Calu3 (cell line): ENCODE results near the gene ORM2. TPM values are rescaled to one million over a fixed set of nuclear protein-coding genes. Genes with fewer than 3 reads are reported as not detected.
"Not testable (repeated sequence)": the region's sequence is repeated elsewhere in the genome, so short reads cannot be mapped to it uniquely, and the experiment has no call there.

Source experiments
- BruUV-seq: library from RNA; stranded (reverse); fragments of 400-500 nt; replicated peaks from 2 replicates; lab custom pipeline; 2021; lab: Mats Ljungman, UMichigan
- CTCF ChIA-PET: fragments of 300-600 bp; sonication (Branson Sonifier 250); formaldehyde crosslinking; loops from one replicate; lab custom pipeline; 2022; ENCODE audit warnings: antibody characterized with exemption; lab: Charles Lee
- DNase-seq: peaks from one replicate; pipeline ENCODE4 v3.0.0; 2022
- H3K27ac Mint-ChIP-seq: one replicate; pipeline ENCODE4 v1.8.0; 2022; ENCODE audit warnings: mixed read lengths; ENCODE audit not compliant: unreplicated experiment
- H3K27me3 Mint-ChIP-seq: one replicate; pipeline ENCODE4 v1.8.0; 2022; ENCODE audit warnings: mixed read lengths; ENCODE audit not compliant: unreplicated experiment
- H3K36me3 Mint-ChIP-seq: one replicate; pipeline ENCODE4 v1.8.0; 2022; ENCODE audit warnings: mild to moderate bottlenecking, moderate library complexity, mixed read lengths; ENCODE audit not compliant: insufficient read depth, unreplicated experiment
- H3K4me1 Mint-ChIP-seq: one replicate; pipeline ENCODE4 v1.8.0; 2022; ENCODE audit warnings: mild to moderate bottlenecking, low read depth, mixed read lengths; ENCODE audit not compliant: unreplicated experiment
- H3K4me3 Mint-ChIP-seq: one replicate; pipeline ENCODE4 v1.8.0; 2022; ENCODE audit warnings: mild to moderate bottlenecking, low read depth, moderate library complexity, mixed read lengths; ENCODE audit not compliant: unreplicated experiment
- H3K9me3 Mint-ChIP-seq: one replicate; pipeline ENCODE4 v1.8.0; 2022; ENCODE audit warnings: low read depth, mixed read lengths; ENCODE audit not compliant: unreplicated experiment
- intact Hi-C: fragments of 100-400 bp; cut with micrococcal nuclease; formaldehyde crosslinking; loops from one replicate; pipeline ENCODE4 v1.10.0; 2022; ENCODE audit not compliant: unreplicated experiment
- total RNA-seq: library from RNA; stranded (reverse); gene quantifications from 2 replicates; pipeline ENCODE4 v1.2.3, GENCODE V29; 2022
- TF ChIP-seq, protein P1 (sequence below): fragments of 200-600 bp; IDR thresholded peaks from one replicate; pipeline ENCODE4 v1.8.0; 2022; ENCODE audit warnings: antibody characterized with exemption; ENCODE audit not compliant: unreplicated experiment

ORM2 gene
- total RNA-seq, 1 experiment from 2014 or later, result not detected

DNA sequence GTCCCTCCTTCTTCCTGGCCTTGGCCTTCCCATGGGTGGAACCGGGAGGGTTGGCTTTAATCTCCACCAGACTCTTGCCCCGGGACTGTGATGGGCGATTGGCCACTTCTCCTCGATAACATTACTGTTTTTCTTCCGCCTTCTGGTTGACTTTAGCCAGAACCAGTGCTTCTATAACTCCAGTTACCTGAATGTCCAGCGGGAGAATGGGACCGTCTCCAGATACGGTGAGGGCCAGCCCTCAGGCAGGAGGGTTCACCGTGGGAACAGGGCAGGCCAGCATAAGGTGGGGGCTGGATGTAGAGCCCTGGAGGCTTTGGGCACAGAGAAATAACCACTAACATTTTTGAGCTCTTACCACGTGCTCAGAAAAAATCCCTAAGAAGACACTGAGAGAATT lies 967 bp downstream of the ORM2 start:
- Mint-ChIP-seq H3K9me3 (no peaks in the 10 kb centered on the region), H3K27ac (no peak overlapping the region), H3K4me3 (no peak overlapping the region), H3K4me1 (no peaks in the 10 kb centered on the region), H3K36me3 (no peaks in the 10 kb centered on the region), H3K27me3 (no peaks in the 10 kb centered on the region)
- CTCF ChIA-PET, result no interaction called here
- intact Hi-C loops, result no loop called here
- TF ChIP-seq, protein P1, sequence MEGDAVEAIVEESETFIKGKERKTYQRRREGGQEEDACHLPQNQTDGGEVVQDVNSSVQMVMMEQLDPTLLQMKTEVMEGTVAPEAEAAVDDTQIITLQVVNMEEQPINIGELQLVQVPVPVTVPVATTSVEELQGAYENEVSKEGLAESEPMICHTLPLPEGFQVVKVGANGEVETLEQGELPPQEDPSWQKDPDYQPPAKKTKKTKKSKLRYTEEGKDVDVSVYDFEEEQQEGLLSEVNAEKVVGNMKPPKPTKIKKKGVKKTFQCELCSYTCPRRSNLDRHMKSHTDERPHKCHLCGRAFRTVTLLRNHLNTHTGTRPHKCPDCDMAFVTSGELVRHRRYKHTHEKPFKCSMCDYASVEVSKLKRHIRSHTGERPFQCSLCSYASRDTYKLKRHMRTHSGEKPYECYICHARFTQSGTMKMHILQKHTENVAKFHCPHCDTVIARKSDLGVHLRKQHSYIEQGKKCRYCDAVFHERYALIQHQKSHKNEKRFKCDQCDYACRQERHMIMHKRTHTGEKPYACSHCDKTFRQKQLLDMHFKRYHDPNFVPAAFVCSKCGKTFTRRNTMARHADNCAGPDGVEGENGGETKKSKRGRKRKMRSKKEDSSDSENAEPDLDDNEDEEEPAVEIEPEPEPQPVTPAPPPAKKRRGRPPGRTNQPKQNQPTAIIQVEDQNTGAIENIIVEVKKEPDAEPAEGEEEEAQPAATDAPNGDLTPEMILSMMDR, result no peak
- no peak for DNase-seq
- BruUV-seq, result no TSS peak

DNA sequence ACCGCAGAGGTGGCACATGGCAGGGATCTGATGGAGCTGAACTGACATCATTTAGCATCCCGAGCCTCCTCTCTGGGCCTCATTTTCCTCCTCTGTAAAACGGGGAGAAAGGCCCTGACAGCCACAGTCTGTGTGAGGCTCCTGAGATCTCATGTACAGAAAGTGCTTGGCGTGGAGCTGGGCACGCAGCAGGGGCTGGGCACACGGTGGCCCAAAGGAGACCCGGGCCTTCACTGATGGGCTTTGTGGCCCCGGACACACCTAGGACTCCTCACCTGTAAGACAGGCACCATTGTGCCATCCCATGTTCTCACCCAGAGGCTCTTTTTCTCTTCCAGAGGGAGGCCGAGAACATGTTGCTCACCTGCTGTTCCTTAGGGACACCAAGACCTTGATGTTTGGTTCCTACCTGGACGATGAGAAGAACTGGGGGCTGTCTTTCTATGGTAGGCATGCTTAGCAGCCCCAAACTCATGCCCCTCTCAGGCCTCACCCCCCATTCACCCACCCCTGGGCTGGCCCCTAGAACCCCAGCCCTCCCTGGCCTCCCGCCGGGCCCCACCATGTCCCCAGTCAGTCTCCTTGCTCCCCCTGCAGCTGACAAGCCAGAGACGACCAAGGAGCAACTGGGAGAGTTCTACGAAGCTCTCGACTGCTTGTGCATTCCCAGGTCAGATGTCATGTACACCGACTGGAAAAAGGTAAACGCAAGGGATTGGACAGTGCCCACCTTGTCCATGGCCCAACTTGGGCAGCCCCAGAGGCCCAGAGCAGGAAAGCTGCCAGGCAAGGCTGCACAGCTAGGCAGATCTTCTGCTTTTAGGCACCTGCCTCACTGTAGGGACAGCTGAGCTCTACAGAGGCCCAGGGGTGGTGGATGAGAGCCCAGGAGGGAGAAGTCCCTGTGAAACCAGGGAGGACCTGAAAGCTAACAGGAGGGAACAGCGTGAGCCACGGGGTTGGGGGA lies 1.8 kb downstream of the ORM2 start:
- H3K27ac Mint-ChIP-seq, BruUV-seq, H3K9me3 Mint-ChIP-seq, CTCF ChIA-PET, H3K4me3 Mint-ChIP-seq, H3K27me3 Mint-ChIP-seq, DNase-seq, H3K4me1 Mint-ChIP-seq, H3K36me3 Mint-ChIP-seq, intact Hi-C loops: not testable (repeated sequence)

DNA sequence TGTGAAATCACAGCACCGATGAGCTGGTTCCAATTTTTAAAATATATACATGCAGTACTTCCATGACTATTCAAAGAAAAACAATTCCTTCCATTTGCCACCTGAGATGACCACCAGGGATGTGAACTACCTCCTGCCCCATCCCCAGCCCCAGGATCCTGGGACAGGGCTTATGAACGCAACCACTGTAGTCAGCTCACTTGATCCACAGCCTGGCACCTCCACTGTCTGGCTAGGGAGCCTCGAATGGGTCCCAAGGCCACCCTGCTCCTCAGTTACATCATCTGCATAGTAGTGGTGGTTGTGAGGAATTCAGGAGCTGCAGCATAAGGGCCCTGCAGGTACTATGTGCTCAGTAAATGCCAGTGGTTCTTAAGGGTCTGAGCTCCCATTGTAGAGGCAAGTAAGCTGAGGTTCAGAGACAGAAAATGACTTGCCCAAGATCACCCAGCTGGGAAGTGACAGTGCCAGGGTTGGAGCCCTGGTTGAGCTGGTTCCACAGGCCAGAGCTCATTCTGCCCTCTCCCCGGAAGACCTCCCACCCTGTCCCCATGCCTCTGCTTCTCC lies 2.9 kb downstream of the ORM2 start:
- intact Hi-C loops, H3K27ac Mint-ChIP-seq, H3K4me3 Mint-ChIP-seq, H3K4me1 Mint-ChIP-seq, DNase-seq, BruUV-seq, CTCF ChIA-PET, H3K27me3 Mint-ChIP-seq, H3K36me3 Mint-ChIP-seq, H3K9me3 Mint-ChIP-seq: not testable (repeated sequence)

DNA sequence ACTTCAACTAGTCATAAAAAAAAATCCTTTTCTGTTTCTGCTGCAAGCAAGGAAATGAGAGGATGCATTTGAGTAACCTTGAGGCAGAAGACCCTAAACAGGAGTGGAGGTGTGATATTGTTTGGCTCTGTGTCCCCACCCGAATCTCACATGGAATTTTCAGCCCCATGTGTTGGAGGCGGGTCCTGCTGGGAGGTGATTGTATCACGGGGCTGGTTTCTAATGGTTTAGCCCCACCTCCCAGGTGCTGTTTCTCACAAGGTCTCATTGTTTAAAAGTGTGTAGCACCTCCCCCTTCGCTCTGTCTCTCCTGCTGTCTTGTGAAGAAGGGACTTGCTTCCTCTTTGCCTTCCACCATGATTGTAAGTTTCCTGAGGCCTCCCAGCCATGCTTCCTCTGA lies 4.0 kb downstream of the ORM2 start:
- BruUV-seq, CTCF ChIA-PET, H3K4me1 Mint-ChIP-seq, H3K27me3 Mint-ChIP-seq, H3K9me3 Mint-ChIP-seq, H3K27ac Mint-ChIP-seq, H3K36me3 Mint-ChIP-seq, H3K4me3 Mint-ChIP-seq, DNase-seq, intact Hi-C loops: not testable (repeated sequence)

DNA sequence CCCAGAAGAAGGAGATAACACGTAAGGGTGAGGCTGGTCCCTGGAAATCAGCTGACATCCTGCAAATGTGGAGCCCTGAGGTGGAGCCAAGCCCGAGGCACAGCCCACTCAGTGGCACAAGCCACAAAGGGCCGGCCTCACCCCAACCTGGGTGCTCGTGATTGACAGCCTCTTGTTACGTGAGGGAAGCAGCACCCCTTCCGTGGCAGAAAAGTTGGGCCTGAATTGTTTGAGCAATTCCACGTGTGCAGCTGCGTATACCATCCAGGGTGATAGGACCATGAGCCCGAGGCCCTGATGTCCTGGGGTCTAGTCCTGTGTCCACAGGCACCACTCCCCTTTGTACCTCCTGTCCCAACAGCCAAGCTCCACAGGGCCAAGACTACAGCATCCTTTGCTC lies 4.8 kb downstream of the ORM2 start:
- CTCF ChIA-PET, result no interaction called here
- no peaks in the 10 kb centered on the region for H3K4me1 Mint-ChIP-seq
- DNase-seq, result no peak
- TF ChIP-seq, protein P1, result no peak
- no peaks in the 10 kb centered on the region for H3K27me3 Mint-ChIP-seq
- no peaks in the 10 kb centered on the region for H3K9me3 Mint-ChIP-seq
- no TSS peak for BruUV-seq
- no peak overlapping the region for H3K4me3 Mint-ChIP-seq
- no peaks in the 10 kb centered on the region for H3K36me3 Mint-ChIP-seq
- intact Hi-C loops, result no loop called here
- no peak overlapping the region for H3K27ac Mint-ChIP-seq
